Muscle of back (tissue), 13 donors: ENCODE results near the gene ZFR2. TPM values are rescaled to one million over a fixed set of nuclear protein-coding genes. Genes with fewer than 3 reads are reported as not detected.
"Not testable (repeated sequence)": the region's sequence is repeated elsewhere in the genome, so short reads cannot be mapped to it uniquely, and the experiment has no call there.

ENCODE experiments used
- DNase-seq, 3 donors: peaks; one replicate each; pipeline versions ENCODE4 v3.0.0 to v3.0.0-alpha.2; 2013
- long read RNA-seq, 9 donors: transcript quantifications; one replicate each; lab custom pipeline, GENCODE V29; 2026
- polyA plus RNA-seq, 10 donors: library from polyadenylated mRNA; unstranded; fragments of 120-200 nt; gene quantifications; one replicate each; pipeline ENCODE4 v1.2.1, GENCODE V29; 2013; ENCODE audit not compliant: insufficient read length in 10 of 10

ZFR2 gene
- under 1 TPM in 4 of 10 donors, not detected in 6; 0.27 to 0.52 (median 0.29) TPM for polyA plus RNA-seq
- long read RNA-seq, donor 1 = 0 reads
- long read RNA-seq, donor 2 = 0 reads
- long read RNA-seq, donor 3 = 0 reads
- long read RNA-seq, donor 4 = 0 reads
- long read RNA-seq, donor 5 = 0 reads
- long read RNA-seq, donor 6 = 0 reads
- long read RNA-seq, donor 7 = 0 reads
- long read RNA-seq, donor 8 = 0 reads
- long read RNA-seq, donor 9 = 0 reads

DNA sequence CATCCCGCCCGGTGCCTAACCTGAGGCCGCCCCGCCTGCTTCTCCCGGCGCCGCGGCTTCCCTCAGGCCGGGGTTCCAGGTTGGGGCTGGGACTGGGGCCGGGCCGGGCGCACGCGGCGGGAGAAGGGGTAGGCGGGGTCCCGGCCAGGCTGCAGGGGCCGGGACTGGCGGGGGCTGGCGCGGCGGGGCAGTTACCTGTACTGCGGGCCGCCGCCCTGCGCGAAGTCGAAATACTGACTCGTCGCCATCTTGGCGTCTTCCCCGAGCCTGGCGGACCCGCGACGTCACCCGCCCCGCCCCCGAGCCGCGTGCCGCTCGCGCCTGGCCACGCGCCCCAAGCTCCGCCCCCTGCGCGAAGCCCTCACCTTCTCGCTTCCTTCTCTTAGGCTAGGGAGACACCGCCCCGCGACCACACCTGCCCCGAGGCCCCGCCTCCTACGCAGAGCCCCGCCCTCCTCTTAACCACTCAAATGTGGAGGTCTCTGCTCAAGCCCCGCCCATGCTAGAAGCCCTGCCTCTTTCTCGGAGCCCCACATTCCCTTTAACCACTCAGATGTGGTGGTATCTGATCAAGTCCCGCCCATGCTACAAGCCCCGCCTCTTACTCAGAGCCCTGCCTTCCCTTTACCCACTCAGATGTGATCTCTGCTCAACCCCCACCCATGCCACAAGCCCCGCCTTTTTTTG, at the start of gene ZFR2:
ZFR2 (minus strand) TSS at position 269 of the 687 bp plus-strand sequence; CDS start at position 248, 21 bp downstream.
- DNase-seq = no peak

- DNase-seq = no peak
Measured at GRCh38 chr19:3916033-3916432, 47.2 kb upstream of the ZFR2 start.

DNA sequence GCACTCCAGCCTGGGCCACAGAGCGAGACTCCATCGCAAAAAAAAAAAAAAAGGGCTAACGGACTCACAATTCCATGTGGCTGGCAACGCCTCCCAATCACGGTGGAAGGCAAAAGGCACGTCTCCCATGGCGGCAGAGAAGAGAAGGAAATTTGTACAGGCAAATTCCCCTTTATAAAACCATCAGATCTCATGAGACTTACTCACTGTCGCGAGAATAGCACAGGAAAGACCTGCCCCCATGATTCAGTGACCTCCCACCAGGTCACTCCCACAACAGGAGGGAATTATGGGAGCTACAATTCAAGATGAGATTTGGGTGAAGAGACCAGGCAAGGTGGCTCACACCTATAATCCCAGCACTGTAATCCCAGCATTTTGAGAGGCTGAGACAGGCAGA, 45.4 kb upstream of the ZFR2 start:
- no peak for DNase-seq

DNA sequence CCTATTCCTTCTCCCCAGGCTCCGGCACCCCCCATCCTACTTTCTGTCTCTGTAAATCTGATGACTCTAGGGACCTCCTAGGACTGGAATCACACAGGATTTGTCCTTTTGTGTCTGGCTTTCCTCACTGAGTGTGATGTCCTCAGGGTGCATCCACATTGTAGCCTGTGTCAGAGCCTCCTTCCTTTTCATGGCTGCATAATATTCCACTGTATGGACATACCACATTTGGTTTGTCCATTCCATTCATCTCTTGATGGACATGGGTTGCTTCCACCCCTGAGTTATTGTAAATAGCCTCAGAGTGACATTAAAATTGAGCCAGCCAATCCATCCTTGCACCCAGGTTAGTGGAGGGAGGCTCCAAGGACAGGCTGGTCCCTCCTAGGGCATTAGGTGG, 41.3 kb upstream of the ZFR2 start:
- no peak for DNase-seq

GRCh38 chr19:3908266-3909054, 39.6 kb upstream of the ZFR2 start:
- no peak for DNase-seq

GRCh38 chr19:3907626-3908265, 38.9 kb upstream of the ZFR2 start:
- no peak for DNase-seq

GRCh38 chr19:3904233-3904632, 35.4 kb upstream of the ZFR2 start:
- no peak for DNase-seq

- no peak for DNase-seq
Measured at GRCh38 chr19:3902317-3902973, 33.6 kb upstream of the ZFR2 start.

- no peak for DNase-seq
Measured at GRCh38 chr19:3899531-3900294, 30.9 kb upstream of the ZFR2 start.

DNA sequence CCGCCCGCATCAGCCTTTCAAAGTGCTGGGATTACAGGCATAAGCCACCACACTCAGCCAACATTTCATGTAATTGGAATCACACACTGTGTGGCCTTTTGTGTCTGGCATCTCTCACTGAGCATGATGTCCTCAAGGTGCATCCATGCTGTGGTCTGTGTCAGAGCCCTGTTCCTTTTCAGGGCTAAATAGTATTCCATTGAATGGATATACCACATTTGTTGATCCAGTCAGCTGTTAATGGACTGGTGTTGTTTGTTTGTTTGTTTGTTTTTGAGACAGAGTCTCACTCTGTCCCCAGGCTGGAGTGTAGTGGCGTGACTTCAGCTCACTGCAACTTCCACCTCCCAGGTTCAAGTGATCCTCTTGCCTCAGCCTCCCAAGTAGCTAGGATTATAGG, 29.6 kb upstream of the ZFR2 start:
- DNase-seq = no peak

DNA sequence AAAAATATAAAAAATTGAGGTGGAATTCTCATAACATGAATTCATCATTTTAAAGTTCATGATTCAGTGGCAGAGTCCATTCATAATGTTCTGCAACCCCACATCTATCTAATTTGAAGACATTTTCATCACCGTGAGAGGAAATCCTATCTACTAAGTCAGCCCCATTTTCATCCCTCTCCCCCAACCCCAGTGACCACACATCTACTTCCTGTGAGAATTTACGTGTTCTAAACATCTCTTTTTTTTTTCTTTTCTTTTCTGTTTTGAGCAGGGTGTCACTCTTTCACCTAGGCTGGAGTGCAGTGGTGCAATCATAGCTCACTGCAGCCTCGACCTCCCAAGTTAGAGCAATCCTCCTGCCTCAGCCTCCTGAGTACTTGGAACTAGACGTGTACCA, 29.1 kb upstream of the ZFR2 start:
- no peak for DNase-seq

DNA sequence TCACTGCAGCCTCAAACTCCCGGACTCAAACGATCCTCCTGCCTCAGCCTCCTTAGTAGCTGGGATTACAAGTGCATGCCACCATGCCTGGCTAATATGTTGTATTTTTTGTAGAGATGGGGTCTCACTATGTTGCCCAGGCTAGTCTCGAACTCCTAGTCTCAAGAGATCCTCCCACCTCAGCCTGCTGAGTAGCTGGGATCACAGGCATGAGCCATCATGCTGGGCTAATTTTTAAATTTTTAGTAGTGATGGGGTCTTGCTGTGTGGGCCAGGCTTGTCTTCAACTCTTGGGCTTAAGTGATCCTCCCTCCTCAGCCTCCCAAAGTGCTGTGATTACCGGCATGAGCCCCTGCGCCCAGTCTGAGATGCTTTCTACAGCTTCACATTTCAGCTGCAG, 26.9 kb upstream of the ZFR2 start:
- no peak for DNase-seq

GRCh38 chr19:3894959-3895358, 26.1 kb upstream of the ZFR2 start:
- DNase-seq = not testable (repeated sequence)

GRCh38 chr19:3893509-3894179, 24.8 kb upstream of the ZFR2 start:
- no peak for DNase-seq

DNA sequence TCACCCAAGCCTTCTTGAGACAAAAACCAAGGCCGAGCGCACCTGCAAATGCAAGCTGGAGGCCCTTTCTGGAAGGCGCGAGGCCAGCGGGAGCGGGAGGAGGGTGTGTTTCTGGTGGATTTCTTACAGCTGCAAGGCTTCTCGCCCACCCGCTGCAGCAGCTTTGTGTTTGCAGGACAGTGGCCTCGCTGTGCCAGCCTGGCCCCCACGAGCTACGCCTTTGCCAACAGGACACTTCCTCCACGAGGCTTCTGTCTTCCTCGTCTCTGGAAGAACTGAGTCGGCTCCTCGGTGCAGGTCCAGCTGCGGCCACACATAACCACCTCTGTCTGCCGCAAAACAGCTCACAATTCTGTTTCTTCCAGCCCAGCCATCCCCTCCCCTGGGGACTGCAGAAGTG, 21.8 kb upstream of the ZFR2 start:
- DNase-seq = no peak

GRCh38 chr19:3882041-3882384, 13.2 kb upstream of the ZFR2 start:
- DNase-seq = no peak

DNA sequence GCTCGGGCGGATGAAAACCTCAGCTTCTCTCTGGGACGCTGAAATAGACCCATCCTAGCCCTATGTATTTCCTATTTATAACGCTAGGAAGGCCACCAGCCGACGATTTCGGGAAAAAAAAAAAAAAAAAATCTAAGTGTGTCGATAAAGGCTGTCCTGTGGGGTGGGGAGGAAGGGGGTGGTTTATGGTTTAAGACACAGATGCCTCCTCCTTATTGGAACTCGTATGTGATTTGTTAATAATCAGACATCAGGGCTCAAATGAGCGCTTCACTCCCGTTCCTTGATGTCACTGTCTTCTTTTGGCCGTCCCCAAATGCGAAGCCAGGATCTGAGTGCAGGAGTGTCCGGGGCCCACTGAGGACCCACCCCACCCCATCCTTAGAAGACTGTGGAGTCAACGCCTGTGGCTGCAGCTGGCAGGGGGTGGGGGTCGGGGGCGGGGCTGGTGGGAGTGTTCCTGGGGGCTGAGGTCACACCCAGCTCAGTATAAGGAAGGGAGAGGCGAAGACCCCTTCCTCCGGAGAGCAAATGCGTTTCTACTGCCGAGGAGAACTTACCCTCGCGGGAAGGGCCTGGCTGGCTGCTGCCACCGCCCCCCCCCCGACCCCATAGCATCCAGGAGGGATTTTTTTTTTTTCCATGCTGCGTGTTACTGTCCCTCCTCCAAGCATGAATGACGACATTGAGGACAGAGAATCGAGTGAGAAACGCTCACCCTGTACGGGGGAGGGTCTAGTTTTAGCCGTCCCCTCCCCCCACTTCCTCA, 12.6 kb upstream of the ZFR2 start:
- DNase-seq = no peak

GRCh38 chr19:3880471-3881271, 11.8 kb upstream of the ZFR2 start, which contains the start of gene ATCAY:
ATCAY (plus strand) TSS chr19:3880685; CDS start chr19:3885768, 5,083 bp downstream.
- no peak for DNase-seq

DNA sequence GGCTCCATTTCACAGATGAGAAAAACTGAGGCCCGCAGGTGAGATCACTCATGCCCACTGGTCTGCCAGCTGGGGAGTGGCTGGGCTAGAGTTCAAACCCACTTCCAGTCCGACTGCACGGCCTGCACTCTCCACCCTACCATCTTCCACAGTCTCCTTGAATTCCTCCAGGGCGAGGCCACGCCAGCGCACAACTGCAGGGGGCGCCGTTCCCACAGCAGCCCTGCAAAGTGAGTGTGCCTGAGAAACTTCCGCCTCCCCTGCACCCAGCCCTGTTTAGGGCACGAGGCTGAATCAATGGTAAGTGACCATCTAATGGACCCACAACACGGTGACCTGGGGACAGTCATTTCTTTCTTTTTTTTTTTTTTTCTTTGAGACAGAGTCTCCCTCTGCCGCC, 10.8 kb upstream of the ZFR2 start:
- DNase-seq = no peak
